Stimulated activated CD4-positive, alpha-beta T cell treated with anti-CD3 and anti-CD28 coated beads, TNF-alpha, amount 100 ng/mL, for 1 hour (primary cell): ENCODE measurements around the gene HTR1D.

Experiments
- DNase-seq, 3 donors: peaks; one replicate each; pipeline ENCODE4 v3.0.0-alpha.2; 2020; ENCODE audit warnings: low read depth in 3 of 3, low spot score in 1 of 3

Gene HTR1D

DNA sequence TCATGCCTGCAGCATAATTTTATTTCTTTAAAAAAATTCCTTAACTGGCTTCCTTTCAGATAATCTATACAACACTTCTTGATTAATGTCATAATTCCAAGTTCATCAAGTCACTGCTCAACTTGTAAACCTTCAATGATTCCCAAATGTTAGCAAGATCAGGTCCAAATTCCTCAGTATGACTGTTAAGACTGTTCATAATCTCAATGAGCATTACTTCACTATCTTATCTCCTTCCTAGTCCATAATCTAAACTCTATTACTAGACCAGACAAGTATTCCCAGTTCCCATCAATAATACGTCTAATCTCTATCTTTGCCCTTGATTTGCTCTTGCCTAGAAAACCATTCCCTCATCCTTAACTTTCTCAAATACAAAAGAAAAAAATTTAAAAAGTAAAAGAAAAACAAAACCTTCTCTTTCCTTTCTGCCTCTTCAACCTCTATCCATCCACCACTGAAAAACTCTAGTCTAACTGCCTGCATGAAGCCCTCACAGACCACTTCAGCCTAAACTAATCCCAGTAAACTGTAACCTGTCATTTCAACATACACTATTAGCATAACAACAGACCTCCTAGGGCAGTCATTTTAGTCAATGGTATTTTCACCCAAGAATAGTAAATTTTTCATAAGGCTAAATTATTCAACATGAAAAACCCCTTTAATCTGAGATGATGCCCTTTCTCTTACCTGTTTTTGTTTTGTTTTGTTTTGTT is 64.2 kb downstream of the HTR1D start:
- no peak for DNase-seq

- no peak for DNase-seq
These were observed 66.6 kb downstream of the HTR1D start for GRCh38 chr1:23150742-23151141.

- DNase-seq: no peak
These were observed 67.2 kb downstream of the HTR1D start for GRCh38 chr1:23150125-23150524.

DNA sequence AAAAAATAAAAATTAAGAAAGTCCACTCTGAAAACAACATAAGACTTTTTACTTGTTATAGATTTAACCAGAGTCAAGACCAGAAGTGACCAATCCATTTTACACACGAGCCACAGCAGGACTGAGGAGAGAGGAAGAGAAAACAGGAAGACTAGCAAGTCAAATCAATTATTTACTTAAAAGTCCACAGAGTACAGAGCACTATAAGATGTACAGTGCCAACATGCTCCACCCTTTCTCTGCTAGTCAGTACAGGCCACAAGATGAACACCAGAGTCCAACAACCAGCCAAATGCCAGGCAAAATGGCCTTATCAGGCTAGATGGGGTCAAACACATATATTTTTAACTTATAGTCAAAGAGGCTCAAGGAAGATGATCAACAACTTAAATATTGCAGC is 68.2 kb downstream of the HTR1D start:
- DNase-seq: no peak

GRCh38 chr1:23148084-23148483 is 69.2 kb downstream of the HTR1D start:
- no peak for DNase-seq
